Heart left ventricle (tissue), 16 donors: ENCODE measurements around the gene NPHP4. TPM values are rescaled to one million over a fixed set of nuclear protein-coding genes. Genes with fewer than 3 reads are reported as not detected.
A peak's percentile ranks its signal among the peaks of the same experiment; 100 is the strongest.

Experiments used
- ATAC-seq, 4 donors: fragments of 200-7000 bp; cut with Tn5 transposase; one replicate each; pipeline ENCODE4 v1.9.1; 2020 to 2022; ENCODE audit warnings: moderate library complexity in 4 of 4, mild to moderate bottlenecking in 3 of 4, moderate number of reproducible peaks in 1 of 4
- DNase-seq, 5 donors: peaks; one replicate each; pipeline ENCODE4 v3.0.0-alpha.2; 2020
- H3K27ac ChIP-seq, 12 donors: fragments of 200-600 bp; sonication (generic) in 4 of 12; one replicate each; pipeline versions ENCODE4 v1.5.0 to v1.8.0; 2016 to 2022; ENCODE audit warnings: mild to moderate bottlenecking in 2 of 12
- H3K27me3 ChIP-seq, 9 donors: fragments of 200-600 bp; sonication (generic) in 2 of 9; one replicate each; pipeline versions ENCODE4 v1.5.1 to v1.8.0; 2016 to 2022; ENCODE audit warnings: mild to moderate bottlenecking in 3 of 9
- H3K36me3 ChIP-seq, 9 donors: fragments of 200-600 bp; sonication (generic) in 2 of 9; one replicate each; pipeline versions ENCODE4 v1.5.0 to v1.8.0; 2018 to 2022; ENCODE audit warnings: mild to moderate bottlenecking in 2 of 9
- H3K4me1 ChIP-seq, 12 donors: fragments of 200-600 bp; sonication (generic) in 4 of 12; one replicate each; pipeline versions ENCODE4 v1.5.0 to v1.8.0; 2016 to 2022; ENCODE audit warnings: mild to moderate bottlenecking in 3 of 12
- H3K4me3 ChIP-seq, 12 donors: fragments of 200-600 bp; sonication (generic) in 4 of 12; one replicate each; pipeline versions ENCODE4 v1.5.0 to v1.8.0; 2017 to 2022; ENCODE audit warnings: mild to moderate bottlenecking in 9 of 12, moderate library complexity in 4 of 12
- H3K9me3 ChIP-seq, 12 donors: fragments of 200-600 bp; sonication (generic) in 4 of 12; one replicate each; pipeline versions ENCODE4 v1.5.0 to v1.8.0; 2016 to 2022; ENCODE audit warnings: mild to moderate bottlenecking in 1 of 12
- POLR2A ChIP-seq, 2 donors: fragments of 450-650 bp; IDR thresholded peaks; one replicate each; pipeline ENCODE4 v1.6.1; 2017; ENCODE audit warnings: antibody characterized with exemption in 2 of 2, mild to moderate bottlenecking in 2 of 2, moderate library complexity in 2 of 2
- WGBS, 4 donors: extraction: QIAGEN DNeasy Blood & Tissue Kit in 2 of 4; methylation state at CpG; one replicate each; pipeline versions ENCODE4 v1.1.5 to v1.1.7; 2013 to 2018; 5-methylcytosine and 5-hydroxymethylcytosine counted together
- intact Hi-C, 10 donors: fragments of 100-400 bp; cut with DNase I; formaldehyde crosslinking; loops; one replicate each; pipeline versions ENCODE4 v1.11.1 to v1.14.2; 2022
- polyA plus RNA-seq, 2 donors: library from polyadenylated mRNA; stranded (reverse); fragments of 200-250 nt; gene quantifications; one replicate each; pipeline ENCODE4 v1.2.3, GENCODE V29; 2013
- total RNA-seq, 9 donors: library from RNA; depleted of rRNA in 2 of 9; stranded (reverse); fragments of >200 nt in 2 of 9; fragmentation: NEBNext Ultra II Directional in 3 of 9; extraction: Animal tissue kit (Norgen Biotek cat#: 25700) in 3 of 9; gene quantifications; one replicate each; pipeline versions ENCODE4 v1.1.0 to v1.2.4, GENCODE V29; 2016 to 2023
- TF ChIP-seq, protein P1 (sequence below), 12 donors: fragments of 200-600 bp; sonication (generic) in 4 of 12; IDR thresholded peaks; one replicate each; pipeline versions ENCODE4 v1.5.0 to v1.8.0; 2018 to 2022; ENCODE audit warnings: antibody characterized with exemption in 12 of 12, mild to moderate bottlenecking in 5 of 12
- donor health status: ischemic (EF 13 %, LVEDD 7.1; RV severe dilation, severe dysfunction).
- donor health status: healthy with polysubstance abuse.
- donor health status: DM: no; HTN: yes; CAD: no.
- donor health status: DM: no; HTN: no; CAD: no.
- donor health status: ischemic (EF 25% LVEDD 6.9; RV normal size, moderate dysfunction).
- donor health status: ischemic (EF 25% LVEDD 5.7; RV mildly dilated, moderate dysfunction).
- donor health status: healthy.
- donor health status: DM: yes; HTN: yes; CAD: no.
- donor health status: ischemic (EF 35%, LVEDD 5.7; RV mildly dilated, moderate dysfunction).
- donor health status: nonischemic (EF 11% LVEDD 7.7; RV severe dilation, severe dysfunction).
- donor health status: DM: yes; HTN: yes; CAD: no.
- donor health status: PGD.
- donor health status: ischemic (EF 29% LVEDD 5.4; RV normal size, mild dysfunction).
- donor health status: nonischemic (EF 23%, LVEDD 6.1; RV moderate dilation, normal function).

NPHP4 gene
- total and polyA plus RNA-seq, 11 donors, result 2.1 to 6.3 (median 3.1) TPM

DNA sequence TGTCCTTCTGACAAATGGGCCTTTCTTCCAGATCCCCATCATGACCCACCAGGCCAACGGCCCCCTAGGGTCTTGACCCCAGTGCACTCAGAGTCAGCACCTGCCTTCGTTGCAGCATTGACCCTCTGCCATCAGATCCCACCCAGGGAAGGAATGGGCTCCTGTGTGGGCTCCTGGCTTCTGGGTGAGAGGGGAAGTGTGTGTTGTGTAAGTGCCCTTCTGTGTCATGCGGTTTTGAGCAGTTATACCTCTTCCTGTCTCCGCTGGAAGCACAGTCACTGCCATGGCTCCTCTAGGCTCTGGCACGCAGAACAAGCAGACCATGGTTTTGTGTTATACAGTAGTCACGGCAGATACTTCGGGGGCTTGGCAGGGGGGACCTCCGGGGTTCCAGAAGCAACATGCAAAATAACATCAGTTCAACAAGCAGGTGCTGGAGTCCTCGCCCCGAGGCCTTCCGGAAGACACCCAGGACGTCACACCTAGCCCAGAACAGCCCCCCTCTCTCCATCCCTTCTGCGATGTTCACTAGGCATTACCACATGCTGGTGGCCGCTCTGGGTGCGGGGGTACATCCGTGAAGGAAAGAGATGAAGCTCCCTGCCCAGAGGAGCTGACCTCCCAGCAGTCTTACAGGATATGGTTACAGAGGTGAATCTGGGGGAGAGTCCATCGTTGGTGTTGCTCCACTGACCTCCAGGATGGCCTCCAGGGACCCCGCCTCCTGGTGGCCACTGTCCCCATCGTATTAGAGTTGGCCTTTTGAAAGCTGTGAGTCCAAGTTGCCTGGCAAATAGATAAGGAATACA is 36.0 kb upstream of the NPHP4 start:
- intact Hi-C loops, result loop anchor here in 1 of 10 donors (1.0 kb wide), 1 partner anchor 10 kb away; no protein-coding TSS in a partner anchor
- H3K27me3 ChIP-seq, result peaks cover 0 to 8% (median 0%) of the 10 kb centered on the region in 9 donors
- peak in 2 of 4 donors; percentile 44 to 45 for ATAC-seq
- peaks cover 0 to 44% (median 11%) of the 10 kb centered on the region in 12 donors for H3K4me1 ChIP-seq
- TF ChIP-seq, protein P1, sequence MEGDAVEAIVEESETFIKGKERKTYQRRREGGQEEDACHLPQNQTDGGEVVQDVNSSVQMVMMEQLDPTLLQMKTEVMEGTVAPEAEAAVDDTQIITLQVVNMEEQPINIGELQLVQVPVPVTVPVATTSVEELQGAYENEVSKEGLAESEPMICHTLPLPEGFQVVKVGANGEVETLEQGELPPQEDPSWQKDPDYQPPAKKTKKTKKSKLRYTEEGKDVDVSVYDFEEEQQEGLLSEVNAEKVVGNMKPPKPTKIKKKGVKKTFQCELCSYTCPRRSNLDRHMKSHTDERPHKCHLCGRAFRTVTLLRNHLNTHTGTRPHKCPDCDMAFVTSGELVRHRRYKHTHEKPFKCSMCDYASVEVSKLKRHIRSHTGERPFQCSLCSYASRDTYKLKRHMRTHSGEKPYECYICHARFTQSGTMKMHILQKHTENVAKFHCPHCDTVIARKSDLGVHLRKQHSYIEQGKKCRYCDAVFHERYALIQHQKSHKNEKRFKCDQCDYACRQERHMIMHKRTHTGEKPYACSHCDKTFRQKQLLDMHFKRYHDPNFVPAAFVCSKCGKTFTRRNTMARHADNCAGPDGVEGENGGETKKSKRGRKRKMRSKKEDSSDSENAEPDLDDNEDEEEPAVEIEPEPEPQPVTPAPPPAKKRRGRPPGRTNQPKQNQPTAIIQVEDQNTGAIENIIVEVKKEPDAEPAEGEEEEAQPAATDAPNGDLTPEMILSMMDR (IDR thresholded peaks at IDR 0.05), result no peak
- TF ChIP-seq POLR2A (IDR thresholded peaks at IDR 0.05), result no peak
- H3K36me3 ChIP-seq, result peaks cover 0 to 10% (median 0%) of the 10 kb centered on the region in 9 donors
- WGBS, 4 donors, result 78 to 87% (median 86%) methylated on average over 18 to 19 of the region's 19 CpGs
- no peaks in the 10 kb centered on the region for H3K9me3 ChIP-seq
- peak in 1 of 5 donors; percentile 38 for DNase-seq
- H3K4me3 ChIP-seq, result peak overlapping the region in 2 of 12 donors; percentile 51 to 66
- H3K27ac ChIP-seq, result peak overlapping the region in 2 of 12 donors; percentile 82 to 89

DNA sequence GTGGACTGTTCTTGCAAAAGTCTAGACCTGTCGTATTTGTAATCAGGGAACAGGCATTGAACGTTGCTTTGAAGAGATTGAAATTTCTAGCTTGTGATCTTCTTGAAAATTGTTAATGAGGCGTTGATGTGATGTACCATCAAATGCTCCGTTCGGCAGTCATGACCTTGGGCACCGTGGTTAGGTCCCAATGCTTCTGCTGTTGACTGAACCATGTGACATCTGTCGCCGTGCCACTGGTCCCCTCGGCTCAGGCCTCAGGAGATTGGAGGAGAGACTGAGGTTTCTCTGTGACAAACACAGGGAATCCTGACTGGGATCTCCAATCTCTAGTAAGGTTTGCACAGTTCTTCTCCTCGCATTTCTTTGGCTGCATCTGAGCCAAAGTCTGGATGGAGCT is 35.4 kb upstream of the NPHP4 start:
- Histone ChIP-seq H3K4me3 (peak overlapping the region in 6 of 12 donors; percentile 4 to 66 (median 28)), H3K36me3 (peaks cover 0 to 10% (median 0%) of the 10 kb centered on the region in 9 donors), H3K4me1 (peaks cover 0 to 44% (median 11%) of the 10 kb centered on the region in 12 donors), H3K27ac (peak overlapping the region in 2 of 12 donors; percentile 82 to 89), H3K9me3 (no peaks in the 10 kb centered on the region), H3K27me3 (peaks cover 0 to 8% (median 0%) of the 10 kb centered on the region in 9 donors)
- peak in 1 of 5 donors; percentile 22 for DNase-seq
- intact Hi-C loops, result no loop called here
- 57 to 71% (median 66%) methylated on average over 8 to 10 of the region's 10 CpGs for WGBS, 4 donors
- no peak for TF ChIP-seq POLR2A (IDR thresholded peaks at IDR 0.05)
- TF ChIP-seq, protein P1 (IDR thresholded peaks at IDR 0.05), result no peak
- no peak for ATAC-seq

DNA sequence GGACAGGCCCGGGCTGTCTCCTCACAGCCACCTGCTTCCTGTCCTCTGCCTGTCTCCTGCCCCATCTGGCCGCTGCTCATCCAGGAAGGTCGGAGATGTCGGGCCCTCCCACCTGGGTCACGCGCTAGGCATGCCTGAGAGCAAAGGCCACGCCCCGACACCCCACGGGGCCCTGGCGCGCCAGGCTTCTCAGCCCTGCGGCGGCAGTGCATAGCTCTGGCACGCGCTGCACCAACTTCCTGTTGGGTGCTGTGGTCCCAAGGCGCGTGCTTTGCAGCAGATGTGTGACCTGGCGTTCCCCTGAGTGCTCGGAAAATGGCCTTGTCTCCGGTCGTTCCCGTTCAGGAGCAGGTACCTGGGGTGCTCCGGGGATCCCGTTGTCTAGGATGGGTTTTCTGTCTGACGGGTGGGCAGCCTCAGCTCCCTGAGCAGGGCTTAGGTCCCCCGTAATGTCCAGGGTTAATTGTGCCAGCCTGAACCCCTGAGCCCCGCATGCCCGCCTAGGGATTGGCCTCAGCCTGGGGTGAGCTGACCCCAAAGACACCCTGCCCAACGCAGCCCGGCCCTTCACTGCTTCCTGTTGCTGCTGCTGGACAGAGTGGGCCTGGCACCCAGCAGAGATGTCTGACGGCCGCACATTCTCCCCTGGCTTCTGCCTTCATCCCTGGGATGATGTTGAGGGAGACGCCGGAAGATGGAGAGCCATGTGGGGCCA is 34.0 kb upstream of the NPHP4 start:
- peak; percentile 86 to 95 (median 89) for ATAC-seq
- peak in 1 of 2 donors; percentile 19 for TF ChIP-seq POLR2A (IDR thresholded peaks at IDR 0.05)
- TF ChIP-seq, protein P1 (IDR thresholded peaks at IDR 0.05), result no peak
- WGBS, 4 donors, result 26 to 84% (median 30%) methylated on average over 8 to 34 of the region's 34 CpGs
- Histone ChIP-seq H3K27me3 (peaks cover 0 to 8% (median 0%) of the 10 kb centered on the region in 9 donors), H3K4me1 (peaks cover 0 to 44% (median 11%) of the 10 kb centered on the region in 12 donors), H3K9me3 (no peaks in the 10 kb centered on the region), H3K27ac (peak overlapping the region; percentile 31 to 89 (median 73)), H3K36me3 (peaks cover 0 to 10% (median 0%) of the 10 kb centered on the region in 9 donors), H3K4me3 (peak overlapping the region in 10 of 12 donors; percentile 32 to 66 (median 40))
- DNase-seq, result peak; percentile 84 to 93 (median 89)
- intact Hi-C loops, result no loop called here
